Loucy (cell line): ENCODE results near the gene BLTP3A.
"Not testable (repeated sequence)": the region's sequence is repeated elsewhere in the genome, so short reads cannot be mapped to it uniquely, and the experiment has no call there.

Experiments
- CTCF ChIP-seq: fragments of 200-600 bp; sonication (generic); conservative IDR thresholded peaks from 2 replicates; pipeline ENCODE4 v1.5.1; 2014; ENCODE audit warnings: mild to moderate bottlenecking, antibody characterized with exemption, low read length
- EZH2phosphoT487 ChIP-seq: fragments of 200-600 bp; IDR thresholded peaks from 2 replicates; pipeline ENCODE4 v1.6.1; 2018; ENCODE audit warnings: antibody characterized with exemption, mild to moderate bottlenecking, moderate library complexity, borderline replicate concordance

- not testable (repeated sequence) for TF ChIP-seq CTCF, EZH2phosphoT487
Measured at GRCh38 chr6:34808473-34808872, 16.6 kb downstream of the BLTP3A start.
